Astrocyte (in vitro differentiated cells and primary cell): ENCODE results near the gene GPBP1.

ENCODE experiments used
- CTCF ChIP-seq: IDR thresholded peaks from 2 replicates; pipeline ENCODE4 v1.5.1; 2011; ENCODE audit warnings: low read depth, mild to moderate bottlenecking, inconsistent platforms, low read length, moderate library complexity; ENCODE audit not compliant: insufficient read depth
- EZH2 ChIP-seq: IDR thresholded peaks from 2 replicates; pipeline ENCODE4 v1.6.1; 2012; ENCODE audit warnings: mild to moderate bottlenecking, low read length, inconsistent platforms; ENCODE audit not compliant: insufficient read depth

- TF ChIP-seq CTCF, result no peak
- no peak for TF ChIP-seq EZH2
These were observed 15.7 kb downstream of the GPBP1 start for GRCh38 chr5:57189515-57189914.
